Chondrocyte (in vitro differentiated cells): Measurements from ENCODE around the gene CHCHD1. TPM values are rescaled to one million over a fixed set of nuclear protein-coding genes. Genes with fewer than 3 reads are reported as not detected.

ENCODE experiments used
- DNase-seq: peaks from one replicate; pipeline ENCODE4 v3.0.0; 2021; ENCODE audit warnings: mixed read lengths, low spot score
- H3K27ac Mint-ChIP-seq: one replicate; pipeline ENCODE4 v1.8.0; 2021; ENCODE audit warnings: mild to moderate bottlenecking, moderate library complexity, mixed read lengths; ENCODE audit not compliant: unreplicated experiment
- H3K27me3 Mint-ChIP-seq: 2 replicates; pipeline ENCODE4 v1.8.0; 2021; ENCODE audit warnings: low read depth, mixed read lengths
- H3K36me3 Mint-ChIP-seq: 2 replicates; pipeline ENCODE4 v1.8.0; 2021; ENCODE audit warnings: low read depth, mixed read lengths
- H3K4me1 Mint-ChIP-seq: 2 replicates; pipeline ENCODE4 v1.8.0; 2021; ENCODE audit warnings: low read depth, mild to moderate bottlenecking, mixed read lengths
- H3K4me3 Mint-ChIP-seq: one replicate; pipeline ENCODE4 v1.8.0; 2021; ENCODE audit warnings: mild to moderate bottlenecking, moderate library complexity, mixed read lengths; ENCODE audit not compliant: unreplicated experiment
- H3K9me3 Mint-ChIP-seq: 2 replicates; pipeline ENCODE4 v1.8.0; 2021; ENCODE audit warnings: low read depth, mixed read lengths
- total RNA-seq: library from RNA; stranded (reverse); gene quantifications from 3 replicates; pipeline ENCODE4 v1.2.1, GENCODE V29; 2021
- TF ChIP-seq, protein P1 (sequence below): fragments of 200-600 bp; sonication (generic); IDR thresholded peaks from 2 replicates; pipeline ENCODE4 v1.5.0; 2021; ENCODE audit warnings: antibody characterized with exemption, mild to moderate bottlenecking, moderate library complexity

The CHCHD1 gene
- total RNA-seq, 1 donor from 2014 or later: 17.4 TPM

DNA sequence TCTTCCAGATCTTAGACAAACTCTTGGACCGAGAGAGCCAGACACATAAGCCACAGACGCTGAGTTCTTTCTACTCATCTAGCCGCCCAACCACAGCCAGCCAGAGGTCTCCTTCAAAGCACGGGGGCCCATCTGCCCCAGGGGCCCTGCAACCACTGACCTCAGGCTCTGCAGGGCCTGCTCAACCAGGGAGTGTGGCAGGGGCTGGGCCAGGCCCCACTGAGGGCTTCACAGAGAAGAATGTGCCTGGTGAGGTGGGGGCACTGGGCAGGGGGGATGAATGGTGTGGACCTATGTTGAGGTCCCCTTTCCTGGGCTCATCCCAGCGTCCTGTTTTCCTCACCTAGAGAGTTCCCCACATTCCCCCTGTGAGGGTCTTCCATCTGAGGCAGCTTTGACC is 14.9 kb downstream of the CHCHD1 start:
- no peaks in the 10 kb centered on the region for H3K4me1 Mint-ChIP-seq
- H3K27me3 Mint-ChIP-seq: no peaks in the 10 kb centered on the region
- TF ChIP-seq, protein P1, sequence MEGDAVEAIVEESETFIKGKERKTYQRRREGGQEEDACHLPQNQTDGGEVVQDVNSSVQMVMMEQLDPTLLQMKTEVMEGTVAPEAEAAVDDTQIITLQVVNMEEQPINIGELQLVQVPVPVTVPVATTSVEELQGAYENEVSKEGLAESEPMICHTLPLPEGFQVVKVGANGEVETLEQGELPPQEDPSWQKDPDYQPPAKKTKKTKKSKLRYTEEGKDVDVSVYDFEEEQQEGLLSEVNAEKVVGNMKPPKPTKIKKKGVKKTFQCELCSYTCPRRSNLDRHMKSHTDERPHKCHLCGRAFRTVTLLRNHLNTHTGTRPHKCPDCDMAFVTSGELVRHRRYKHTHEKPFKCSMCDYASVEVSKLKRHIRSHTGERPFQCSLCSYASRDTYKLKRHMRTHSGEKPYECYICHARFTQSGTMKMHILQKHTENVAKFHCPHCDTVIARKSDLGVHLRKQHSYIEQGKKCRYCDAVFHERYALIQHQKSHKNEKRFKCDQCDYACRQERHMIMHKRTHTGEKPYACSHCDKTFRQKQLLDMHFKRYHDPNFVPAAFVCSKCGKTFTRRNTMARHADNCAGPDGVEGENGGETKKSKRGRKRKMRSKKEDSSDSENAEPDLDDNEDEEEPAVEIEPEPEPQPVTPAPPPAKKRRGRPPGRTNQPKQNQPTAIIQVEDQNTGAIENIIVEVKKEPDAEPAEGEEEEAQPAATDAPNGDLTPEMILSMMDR: no peak
- no peaks in the 10 kb centered on the region for H3K9me3 Mint-ChIP-seq
- no peak for DNase-seq
- H3K36me3 Mint-ChIP-seq: peaks cover 46% of the 10 kb centered on the region
- no peak overlapping the region for H3K27ac Mint-ChIP-seq
- no peak overlapping the region for H3K4me3 Mint-ChIP-seq

DNA sequence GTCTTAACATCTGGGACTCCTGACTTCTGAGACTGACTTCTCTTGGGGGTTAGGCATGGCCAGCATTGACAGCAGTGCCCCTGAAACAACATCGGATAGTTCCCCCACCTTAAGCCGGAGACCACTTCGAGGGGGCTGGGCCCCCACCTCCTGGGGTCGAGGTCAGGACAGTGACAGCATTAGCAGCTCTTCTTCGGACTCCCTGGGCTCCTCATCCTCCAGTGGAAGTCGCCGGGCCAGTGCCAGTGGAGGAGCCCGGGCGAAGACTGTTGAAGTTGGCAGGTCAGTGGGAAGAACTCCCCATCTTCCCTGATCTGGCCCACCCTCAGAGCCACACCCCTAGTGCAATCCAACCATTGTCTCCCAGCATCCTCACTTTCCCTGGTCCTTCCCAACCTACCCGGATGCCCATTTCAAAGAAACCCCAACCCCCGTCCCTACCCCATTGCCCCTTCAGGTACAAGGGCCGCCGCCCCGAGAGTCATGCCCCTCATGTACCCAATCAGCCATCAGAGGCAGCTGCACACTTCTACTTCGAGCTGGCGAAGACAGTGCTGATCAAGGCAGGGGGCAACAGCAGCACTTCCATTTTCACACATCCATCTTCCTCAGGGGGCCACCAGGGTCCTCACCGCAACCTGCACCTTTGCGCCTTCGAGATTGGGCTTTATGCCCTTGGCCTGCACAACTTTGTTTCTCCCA is 15.6 kb downstream of the CHCHD1 start:
- Mint-ChIP-seq H3K27me3 (no peaks in the 10 kb centered on the region), H3K36me3 (peaks cover 47% of the 10 kb centered on the region), H3K4me1 (no peaks in the 10 kb centered on the region), H3K9me3 (no peaks in the 10 kb centered on the region), H3K4me3 (no peak overlapping the region), H3K27ac (peak overlapping the region; percentile 27)
- TF ChIP-seq, protein P1: no peak
- DNase-seq: no peak

DNA sequence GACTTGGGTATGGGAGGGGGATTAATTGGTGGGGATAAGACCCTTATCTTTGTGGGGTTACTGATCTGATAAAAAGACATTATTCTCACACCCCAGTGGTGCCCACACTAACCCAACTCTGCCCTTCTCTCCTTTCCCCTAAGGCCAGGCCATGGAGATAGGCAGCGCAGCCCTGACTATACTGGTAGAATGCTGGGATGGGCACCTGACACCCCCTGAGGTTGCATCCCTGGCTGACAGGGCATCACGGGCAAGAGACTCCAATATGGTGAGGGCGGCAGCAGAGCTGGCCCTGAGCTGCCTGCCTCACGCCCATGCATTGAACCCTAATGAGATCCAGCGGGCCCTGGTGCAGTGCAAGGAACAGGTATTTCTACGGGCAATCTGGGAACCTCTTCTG is 16.2 kb downstream of the CHCHD1 start:
- Mint-ChIP-seq H3K27ac (no peak overlapping the region), H3K27me3 (no peaks in the 10 kb centered on the region), H3K9me3 (no peaks in the 10 kb centered on the region), H3K36me3 (peaks cover 48% of the 10 kb centered on the region), H3K4me1 (no peaks in the 10 kb centered on the region), H3K4me3 (no peak overlapping the region)
- TF ChIP-seq, protein P1: no peak
- DNase-seq: no peak

DNA sequence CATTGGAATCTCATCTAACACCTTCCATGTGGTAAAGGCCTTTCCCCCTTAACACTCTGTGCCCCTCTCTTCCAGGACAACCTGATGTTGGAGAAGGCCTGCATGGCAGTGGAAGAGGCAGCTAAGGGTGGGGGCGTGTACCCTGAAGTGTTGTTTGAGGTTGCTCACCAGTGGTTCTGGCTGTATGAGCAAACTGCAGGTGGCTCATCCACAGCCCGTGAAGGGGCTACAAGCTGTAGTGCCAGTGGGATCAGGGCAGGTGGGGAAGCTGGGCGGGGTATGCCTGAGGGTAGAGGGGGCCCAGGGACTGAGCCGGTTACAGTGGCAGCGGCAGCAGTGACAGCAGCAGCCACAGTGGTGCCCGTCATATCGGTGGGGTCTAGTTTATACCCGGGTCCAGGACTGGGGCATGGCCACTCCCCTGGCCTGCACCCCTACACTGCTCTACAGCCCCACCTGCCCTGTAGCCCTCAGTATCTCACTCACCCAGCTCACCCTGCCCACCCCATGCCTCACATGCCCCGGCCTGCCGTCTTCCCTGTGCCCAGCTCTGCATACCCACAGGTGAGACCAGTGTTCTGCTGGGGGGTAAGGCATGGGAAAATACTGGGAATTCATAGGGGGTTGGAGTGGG is 17.2 kb downstream of the CHCHD1 start:
- H3K27me3 Mint-ChIP-seq: no peaks in the 10 kb centered on the region
- H3K27ac Mint-ChIP-seq: no peak overlapping the region
- no peak overlapping the region for H3K4me3 Mint-ChIP-seq
- peak; percentile 75 for DNase-seq
- H3K36me3 Mint-ChIP-seq: peaks cover 43% of the 10 kb centered on the region
- no peaks in the 10 kb centered on the region for H3K9me3 Mint-ChIP-seq
- TF ChIP-seq, protein P1: no peak
- H3K4me1 Mint-ChIP-seq: peaks cover 4% of the 10 kb centered on the region

DNA sequence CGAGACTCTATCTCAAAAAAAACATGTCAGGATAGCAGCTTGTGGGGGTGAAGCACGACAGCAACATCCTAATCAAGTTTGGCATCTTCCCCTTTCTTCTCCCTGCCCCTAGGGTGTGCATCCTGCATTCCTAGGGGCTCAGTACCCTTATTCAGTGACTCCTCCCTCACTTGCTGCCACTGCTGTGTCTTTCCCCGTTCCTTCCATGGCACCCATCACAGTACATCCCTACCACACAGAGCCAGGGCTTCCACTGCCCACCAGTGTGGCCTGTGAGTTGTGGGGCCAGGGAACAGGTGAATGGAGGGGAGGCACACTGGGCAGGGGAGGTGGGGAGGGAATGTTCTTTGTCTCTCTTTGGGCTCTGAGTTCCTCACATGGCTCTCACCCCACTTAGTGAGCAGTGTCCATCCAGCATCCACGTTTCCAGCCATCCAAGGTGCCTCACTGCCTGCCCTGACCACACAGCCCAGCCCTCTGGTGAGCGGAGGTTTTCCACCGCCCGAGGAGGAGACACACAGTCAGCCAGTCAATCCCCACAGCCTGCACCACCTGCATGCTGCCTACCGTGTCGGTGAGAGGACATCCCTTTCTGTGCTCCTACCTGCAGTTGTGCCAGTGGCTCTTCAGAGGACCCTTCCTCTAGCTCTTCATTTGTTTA is 18.2 kb downstream of the CHCHD1 start:
- no peaks in the 10 kb centered on the region for H3K9me3 Mint-ChIP-seq
- peaks cover 5% of the 10 kb centered on the region for H3K4me1 Mint-ChIP-seq
- TF ChIP-seq, protein P1: no peak
- H3K27me3 Mint-ChIP-seq: no peaks in the 10 kb centered on the region
- H3K4me3 Mint-ChIP-seq: no peak overlapping the region
- DNase-seq: peak; percentile 81
- peaks cover 38% of the 10 kb centered on the region for H3K36me3 Mint-ChIP-seq
- H3K27ac Mint-ChIP-seq: peak overlapping the region; percentile 66
